Fibroblast of lung (primary cell): ENCODE results near the gene SGIP1. TPM values are rescaled to one million over a fixed set of nuclear protein-coding genes. Genes with fewer than 3 reads are reported as not detected.
"Not testable (repeated sequence)": the region's sequence is repeated elsewhere in the genome, so short reads cannot be mapped to it uniquely, and the experiment has no call there.

Source experiments
- DNase-seq, 2 donors: peaks; one replicate each; pipeline versions ENCODE4 v3.0.0 to v3.0.0-alpha.2; 2010; ENCODE audit warnings: low read depth in 2 of 2
- H2AFZ ChIP-seq: 2 replicates; pipeline ENCODE4 v1.5.1; 2012; ENCODE audit warnings: low read length, control low read depth, inconsistent platforms
- H3K27ac ChIP-seq: 2 replicates; pipeline ENCODE4 v1.5.1; 2011; ENCODE audit warnings: low read length, control low read depth; ENCODE audit not compliant: insufficient read depth
- H3K27me3 ChIP-seq: 2 replicates; pipeline ENCODE4 v1.5.1; 2011; ENCODE audit warnings: mild to moderate bottlenecking, low read length; ENCODE audit not compliant: control insufficient read depth, insufficient read depth
- H3K36me3 ChIP-seq: 2 replicates; pipeline ENCODE4 v1.5.1; 2011; ENCODE audit warnings: low read length; ENCODE audit not compliant: control insufficient read depth, insufficient read depth
- H3K4me1 ChIP-seq: 2 replicates; pipeline ENCODE4 v1.5.1; 2011; ENCODE audit warnings: low read length; ENCODE audit not compliant: control insufficient read depth, insufficient read depth; ENCODE audit errors: extremely low read depth
- H3K4me2 ChIP-seq: 2 replicates; pipeline ENCODE4 v1.5.1; 2011; ENCODE audit warnings: low read length, control low read depth; ENCODE audit not compliant: insufficient read depth; ENCODE audit errors: extremely low read depth
- H3K4me3 ChIP-seq, 4 experiments: fragments of 200-600 bp in 1 of 4; sonication (generic) in 1 of 4; replicated peaks in 1 of 4; 2 replicates each; pipeline ENCODE4 v1.5.1; 2011 to 2016; ENCODE audit warnings: low read length in 4 of 4, low read depth in 3 of 4, mild to moderate bottlenecking in 3 of 4, control low read depth in 2 of 4, inconsistent platforms in 1 of 4, mixed read lengths in 1 of 4; ENCODE audit not compliant: insufficient read depth in 1 of 4; ENCODE audit errors: control extremely low read depth in 1 of 4
- H3K79me2 ChIP-seq: 2 replicates; pipeline ENCODE4 v1.5.1; 2012; ENCODE audit warnings: mild to moderate bottlenecking, low read length, inconsistent platforms; ENCODE audit not compliant: control insufficient read depth, insufficient read depth
- H3K9ac ChIP-seq: 2 replicates; pipeline ENCODE4 v1.5.1; 2011; ENCODE audit warnings: mild to moderate bottlenecking, low read length, control low read depth; ENCODE audit not compliant: insufficient read depth
- H3K9me3 ChIP-seq: 2 replicates; pipeline ENCODE4 v1.5.1; 2012; ENCODE audit warnings: low read depth, low read length; ENCODE audit not compliant: control insufficient read depth, insufficient read depth
- H4K20me1 ChIP-seq: 2 replicates; pipeline ENCODE4 v1.5.1; 2011; ENCODE audit warnings: low read length; ENCODE audit not compliant: control insufficient read depth, insufficient read depth; ENCODE audit errors: extremely low read depth
- EZH2 ChIP-seq: IDR thresholded peaks from 2 replicates; pipeline ENCODE4 v1.5.1; 2012; ENCODE audit warnings: low read length, control low read depth, mild to moderate bottlenecking; ENCODE audit errors: missing control alignments
- polyA plus RNA-seq, 2 donors: library from polyadenylated mRNA; depleted of rRNA in 1 of 2; stranded (reverse) in 1 of 2; unstranded in 1 of 2; fragments of >200 nt; gene quantifications; 2 replicates each; pipeline ENCODE4 v1.2.1, GENCODE V29; 2011 to 2012; ENCODE audit warnings: missing spikeins in 1 of 2
- total RNA-seq: library from RNA; depleted of rRNA; stranded (reverse); fragments of >200 nt; gene quantifications from 2 replicates; pipeline ENCODE4 v1.2.1, GENCODE V29; 2014
- TF ChIP-seq, protein P1 (sequence below), 2 donors: IDR thresholded peaks in 1 of 2; conservative IDR thresholded peaks in 1 of 2; 1 replicate in 1 of 2; 2 replicates in 1 of 2; pipeline ENCODE4 v1.5.1; 2011 to 2012; ENCODE audit warnings: low read length in 2 of 2, control low read depth in 1 of 2, inconsistent platforms in 1 of 2, low read depth in 1 of 2, mild to moderate bottlenecking in 1 of 2

Gene SGIP1
- total and polyA plus RNA-seq, 2 donors (not counting 1 experiment from before 2014, with no cell fraction given) = 37.8 to 77.6 TPM

DNA sequence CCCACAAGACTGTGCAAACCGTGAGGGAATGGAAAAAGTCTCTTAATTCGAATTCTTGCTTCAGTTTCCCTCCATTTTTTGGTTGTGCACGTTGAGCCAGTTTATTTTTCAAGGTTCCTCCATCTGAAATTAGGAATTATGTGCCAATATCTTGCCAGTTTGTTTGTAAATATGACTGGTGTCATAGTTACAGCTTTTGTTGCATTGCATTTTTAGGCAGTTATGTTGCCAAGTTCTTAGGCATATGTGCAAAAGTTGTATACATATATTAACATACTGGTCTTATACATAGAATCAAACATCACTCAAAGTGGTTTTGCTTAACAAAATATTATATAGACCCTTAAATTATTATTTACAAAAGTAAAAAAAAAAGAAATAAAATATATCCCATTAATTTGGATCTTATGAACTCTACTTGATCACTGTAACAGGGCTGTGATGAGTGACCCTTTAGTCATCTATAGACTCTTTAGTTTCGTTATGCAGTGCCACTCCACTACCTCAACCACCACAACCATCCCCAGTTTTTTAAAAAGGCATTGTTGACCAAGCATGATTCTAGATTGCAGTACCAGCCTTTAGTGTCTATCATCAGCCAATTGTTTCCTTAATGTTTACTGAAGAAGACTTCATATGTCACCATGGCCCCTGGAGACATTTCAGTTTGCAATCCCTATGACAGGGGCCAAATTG is 197.4 kb downstream of the SGIP1 start:
- TF ChIP-seq, protein P1, sequence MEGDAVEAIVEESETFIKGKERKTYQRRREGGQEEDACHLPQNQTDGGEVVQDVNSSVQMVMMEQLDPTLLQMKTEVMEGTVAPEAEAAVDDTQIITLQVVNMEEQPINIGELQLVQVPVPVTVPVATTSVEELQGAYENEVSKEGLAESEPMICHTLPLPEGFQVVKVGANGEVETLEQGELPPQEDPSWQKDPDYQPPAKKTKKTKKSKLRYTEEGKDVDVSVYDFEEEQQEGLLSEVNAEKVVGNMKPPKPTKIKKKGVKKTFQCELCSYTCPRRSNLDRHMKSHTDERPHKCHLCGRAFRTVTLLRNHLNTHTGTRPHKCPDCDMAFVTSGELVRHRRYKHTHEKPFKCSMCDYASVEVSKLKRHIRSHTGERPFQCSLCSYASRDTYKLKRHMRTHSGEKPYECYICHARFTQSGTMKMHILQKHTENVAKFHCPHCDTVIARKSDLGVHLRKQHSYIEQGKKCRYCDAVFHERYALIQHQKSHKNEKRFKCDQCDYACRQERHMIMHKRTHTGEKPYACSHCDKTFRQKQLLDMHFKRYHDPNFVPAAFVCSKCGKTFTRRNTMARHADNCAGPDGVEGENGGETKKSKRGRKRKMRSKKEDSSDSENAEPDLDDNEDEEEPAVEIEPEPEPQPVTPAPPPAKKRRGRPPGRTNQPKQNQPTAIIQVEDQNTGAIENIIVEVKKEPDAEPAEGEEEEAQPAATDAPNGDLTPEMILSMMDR (conservative IDR thresholded peaks at IDR 0.05 in 1 of 2, IDR thresholded peaks at IDR 0.05 in 1 of 2; ENCODE audit: low read depth in 1 of 2, low read length in 2 of 2) = no peak
- no peak for TF ChIP-seq EZH2
- H3K9me3 ChIP-seq = no peaks in the 10 kb centered on the region
- no peaks in the 10 kb centered on the region for H3K79me2 ChIP-seq
- peaks cover 8% of the 10 kb centered on the region for H3K4me1 ChIP-seq
- no peaks in the 10 kb centered on the region for H4K20me1 ChIP-seq
- H3K4me2 ChIP-seq = no peak overlapping the region
- H3K27me3 ChIP-seq = no peaks in the 10 kb centered on the region
- DNase-seq = no peak
- H3K27ac ChIP-seq = no peak overlapping the region
- H3K9ac ChIP-seq = no peak overlapping the region
- no peak overlapping the region for H2AFZ ChIP-seq
- H3K4me3 ChIP-seq = no peak overlapping the region
- H3K36me3 ChIP-seq = no peaks in the 10 kb centered on the region

DNA sequence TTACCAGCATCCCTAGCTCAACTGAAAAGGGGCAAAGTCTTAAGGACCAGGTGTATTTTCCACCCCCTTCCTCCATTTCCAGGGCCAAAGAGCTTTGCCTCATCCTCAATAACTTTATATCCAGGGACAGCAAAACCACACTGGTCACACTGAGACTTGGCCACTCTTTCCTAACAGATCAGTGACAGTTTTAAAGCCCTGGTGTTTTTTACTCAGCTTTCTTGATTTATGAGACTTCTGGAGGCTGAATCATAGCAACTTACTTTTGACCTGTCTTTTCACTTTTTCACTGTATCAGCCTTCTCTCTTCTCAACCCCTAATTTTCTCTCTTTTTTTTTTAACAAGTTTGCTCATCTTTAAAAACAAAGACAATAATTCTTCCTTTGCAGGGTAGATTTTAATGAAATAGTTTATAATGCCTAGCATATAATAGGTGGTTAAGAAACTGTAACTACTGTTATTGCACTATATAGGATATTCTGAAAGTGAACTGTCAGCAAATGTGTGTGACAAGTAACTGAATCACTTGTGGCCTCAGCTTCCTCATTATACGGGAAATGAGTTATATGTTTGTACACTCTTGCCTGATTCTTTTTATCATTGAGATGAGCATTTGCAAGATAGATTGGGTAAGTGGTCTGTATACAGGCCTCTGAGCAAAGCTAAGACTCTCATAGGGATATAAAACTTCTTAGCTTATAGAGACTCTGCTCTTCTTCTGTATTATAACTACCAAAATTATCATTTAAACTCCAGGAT is 198.6 kb downstream of the SGIP1 start:
- no peak for DNase-seq
- Histone ChIP-seq H3K4me2 (no peak overlapping the region), H3K9me3 (no peaks in the 10 kb centered on the region), H3K27ac (no peak overlapping the region), H2AFZ (no peak overlapping the region), H3K4me1 (peaks cover 8% of the 10 kb centered on the region), H3K9ac (no peak overlapping the region), H3K4me3 (no peak overlapping the region), H3K79me2 (no peaks in the 10 kb centered on the region), H3K36me3 (no peaks in the 10 kb centered on the region), H4K20me1 (no peaks in the 10 kb centered on the region), H3K27me3 (no peaks in the 10 kb centered on the region)
- no peak for TF ChIP-seq EZH2
- TF ChIP-seq, protein P1 (conservative IDR thresholded peaks at IDR 0.05 in 1 of 2, IDR thresholded peaks at IDR 0.05 in 1 of 2; ENCODE audit: low read depth in 1 of 2, low read length in 2 of 2) = no peak

DNA sequence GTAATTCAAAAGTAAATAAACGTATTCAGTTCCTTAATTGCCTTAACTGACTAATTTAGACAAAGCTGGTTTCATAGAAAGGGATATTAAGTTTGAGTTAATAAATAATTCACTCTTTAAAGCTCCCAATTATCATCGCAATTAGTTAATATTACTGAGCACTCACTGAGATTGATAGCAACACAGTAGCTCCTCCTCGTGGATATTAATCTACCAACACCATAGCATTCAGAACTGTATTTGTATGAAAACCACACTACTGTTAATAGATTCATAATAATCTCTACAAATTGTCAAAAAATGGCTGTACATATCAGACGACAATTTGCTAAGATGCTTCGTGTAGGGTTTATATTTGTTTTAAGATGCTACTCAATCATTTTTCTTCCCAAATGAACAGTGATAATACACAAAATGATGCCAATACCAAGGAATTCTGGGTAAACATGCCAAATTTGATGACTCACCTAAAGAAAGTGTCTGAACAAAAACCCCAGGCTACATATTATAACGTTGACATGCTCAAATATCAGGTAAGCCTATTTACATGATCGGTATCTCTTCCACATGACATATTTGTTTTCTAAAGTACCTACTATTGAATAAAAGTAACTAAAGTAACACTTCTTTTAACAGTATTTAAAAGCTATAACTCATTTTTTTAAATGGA is 199.5 kb downstream of the SGIP1 start:
- Histone ChIP-seq H4K20me1 (no peaks in the 10 kb centered on the region), H3K36me3 (no peaks in the 10 kb centered on the region), H3K27ac (no peak overlapping the region), H3K79me2 (no peaks in the 10 kb centered on the region), H2AFZ (no peak overlapping the region), H3K4me3 (no peak overlapping the region), H3K4me1 (peaks cover 8% of the 10 kb centered on the region), H3K9me3 (no peaks in the 10 kb centered on the region), H3K9ac (no peak overlapping the region), H3K4me2 (no peak overlapping the region), H3K27me3 (no peaks in the 10 kb centered on the region)
- TF ChIP-seq EZH2 = no peak
- TF ChIP-seq, protein P1 (conservative IDR thresholded peaks at IDR 0.05 in 1 of 2, IDR thresholded peaks at IDR 0.05 in 1 of 2; ENCODE audit: low read depth in 1 of 2, low read length in 2 of 2) = no peak
- DNase-seq = peak; percentile 18 to 62

DNA sequence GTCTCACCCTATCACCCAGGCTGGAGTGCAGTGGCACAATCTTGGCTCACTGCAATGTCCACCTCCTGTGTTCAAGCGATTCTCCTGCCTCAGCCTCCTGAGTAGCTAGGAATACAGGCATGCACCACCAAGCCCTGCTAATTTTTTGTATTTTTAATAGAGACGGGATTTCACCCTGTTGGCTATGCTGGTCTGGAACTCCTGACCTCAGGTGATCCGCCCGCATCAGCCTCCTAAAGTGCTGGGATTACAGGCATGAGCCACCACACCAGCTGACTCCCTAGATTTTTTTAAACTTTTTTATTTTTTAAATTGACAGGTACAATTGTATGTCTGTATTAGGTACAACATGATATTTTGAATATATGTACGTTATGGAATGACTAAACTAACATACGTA is 200.6 kb downstream of the SGIP1 start:
- H3K9ac ChIP-seq, H3K27me3 ChIP-seq, H3K4me3 ChIP-seq, DNase-seq, H2AFZ ChIP-seq, H3K79me2 ChIP-seq, H3K9me3 ChIP-seq, H3K4me1 ChIP-seq, H3K4me2 ChIP-seq, H3K27ac ChIP-seq, H4K20me1 ChIP-seq, H3K36me3 ChIP-seq: not testable (repeated sequence)
